Adrenal gland (tissue), 5 donors: Measurements from ENCODE around the gene TMEM231.
"Not testable (repeated sequence)": the region's sequence is repeated elsewhere in the genome, so short reads cannot be mapped to it uniquely, and the experiment has no call there.

ENCODE experiments used
- CTCF ChIP-seq, 6 experiments: fragments of 450-650 bp in 4 of 6; fragments of 200-600 bp in 2 of 6; sonication (generic) in 1 of 6; IDR thresholded peaks; 1 replicate in 5 of 6; 2 replicates in 1 of 6; pipeline versions ENCODE4 v1.5.1 to v1.8.0; 2016 to 2021; ENCODE audit warnings: antibody characterized with exemption in 6 of 6, mild to moderate bottlenecking in 2 of 6, moderate library complexity in 1 of 6
- POLR2A ChIP-seq, 2 donors: fragments of 450-650 bp; IDR thresholded peaks; one replicate each; pipeline ENCODE4 v1.6.1; 2017; ENCODE audit warnings: antibody characterized with exemption in 2 of 2, mild to moderate bottlenecking in 2 of 2, moderate library complexity in 1 of 2
- donor health status: DM: no; HTN: no; CAD: no.

GRCh38 chr16:75548456-75548855, 7.6 kb downstream of the TMEM231 start:
- TF ChIP-seq POLR2A, CTCF (IDR thresholded peaks at IDR 0.05): not testable (repeated sequence)
